A549 (cell line): Measurements from ENCODE around the gene C1orf21. TPM values are rescaled to one million over a fixed set of nuclear protein-coding genes. Genes with fewer than 3 reads are reported as not detected.

ENCODE experiments used
- ATAC-seq, 2 experiments: fragments of 200-7000 bp in 1 of 2; fragments of >200 bp in 1 of 2; cut with Nextera tagmentation in 1 of 2; cut with Tn5 transposase in 1 of 2; 3 replicates each; pipeline versions ENCODE4 v1.8.0 to v1.9.1; 2018 to 2020; ENCODE audit warnings: mild to moderate bottlenecking in 1 of 2, moderate library complexity in 1 of 2
- CTCF ChIA-PET: fragments of 300-600 bp; sonication (Branson Sonifier 250); formaldehyde crosslinking; extraction: SDS; loops from one replicate; lab custom pipeline; 2021; ENCODE audit warnings: antibody characterized with exemption, inconsistent platforms; lab: Yijun Ruan, JAX
- POLR2A ChIA-PET: fragments of 350-600 bp; formaldehyde crosslinking; extraction: SDS; loops from one replicate; lab custom pipeline; 2021; ENCODE audit warnings: antibody characterized with exemption, inconsistent platforms; lab: Yijun Ruan, JAX
- DNase-seq, 2 experiments: peaks; one replicate each; pipeline versions ENCODE4 v3.0.0 to v3.0.0-alpha.2; 2011 to 2016; ENCODE audit warnings: low read depth in 1 of 2, low spot score in 1 of 2
- FAIRE-seq: peaks from 2 replicates; lab custom pipeline; 2011; peaks lifted over from hg19 to GRCh38; lab: Jason Lieb, UNC
- H3K27ac ChIP-seq, 2 experiments: fragments of >200 bp; sonication (Bioruptor Twin); formaldehyde crosslinking; 3 replicates each; pipeline ENCODE4 v1.5.1; 2016 to 2017
- H3K4me1 ChIP-seq: fragments of >200 bp; sonication (Bioruptor Twin); formaldehyde crosslinking; 3 replicates; pipeline ENCODE4 v1.6.1; 2016
- H3K4me2 ChIP-seq: fragments of >200 bp; sonication (Bioruptor Twin); formaldehyde crosslinking; 3 replicates; pipeline ENCODE4 v1.6.1; 2016
- H3K4me3 ChIP-seq: fragments of >200 bp; sonication (Bioruptor Twin); formaldehyde crosslinking; 3 replicates; pipeline ENCODE4 v1.5.1; 2016
- H3K9me3 ChIP-seq: fragments of >200 bp; sonication (Bioruptor Twin); formaldehyde crosslinking; 3 replicates; pipeline ENCODE4 v1.6.1; 2016
- BHLHE40 ChIP-seq: IDR thresholded peaks from 2 replicates; pipeline ENCODE4 v1.6.1; 2012; ENCODE audit warnings: low read depth, low read length, inconsistent platforms
- CEBPB ChIP-seq, 2 experiments: fragments of >200 bp in 1 of 2; sonication (Bioruptor Twin) in 1 of 2; formaldehyde crosslinking in 1 of 2; IDR thresholded peaks; 2 replicates each; pipeline ENCODE4 v1.6.1; 2012 to 2016
- CHD2 ChIP-seq: fragments of 150-350 bp; IDR thresholded peaks from 2 replicates; pipeline ENCODE4 v1.6.1; 2014; ENCODE audit warnings: low read length; ENCODE audit not compliant: partially characterized antibody
- CHD4 ChIP-seq: fragments of 200-600 bp; sonication (generic); IDR thresholded peaks from 2 replicates; pipeline ENCODE4 v1.6.1; 2016; ENCODE audit warnings: antibody characterized with exemption, mild to moderate bottlenecking, borderline replicate concordance
- EHF ChIP-seq: fragments of 250-450 bp; sonication (Bioruptor Pico); IDR thresholded peaks from 2 replicates; pipeline ENCODE4 v1.5.0; 2020; ENCODE audit warnings: mild to moderate bottlenecking
- EHMT2 ChIP-seq: fragments of 200-600 bp; sonication (generic); IDR thresholded peaks from 2 replicates; pipeline ENCODE4 v1.6.1; 2016; ENCODE audit warnings: antibody characterized with exemption, low read depth, mild to moderate bottlenecking, moderate library complexity
- EP300 ChIP-seq, 2 experiments: fragments of >200 bp; sonication (Bioruptor Twin); formaldehyde crosslinking; IDR thresholded peaks; 2 replicates in 1 of 2; 3 replicates in 1 of 2; pipeline ENCODE4 v1.6.1; 2016 to 2017
- FOSB ChIP-seq: fragments of 250-450 bp; sonication (Bioruptor Pico); IDR thresholded peaks from 2 replicates; pipeline ENCODE4 v1.5.0; 2020; ENCODE audit warnings: mild to moderate bottlenecking, moderate library complexity
- FOSL2 ChIP-seq, 2 experiments: fragments of 450-650 bp in 1 of 2; fragments of >200 bp in 1 of 2; sonication (Bioruptor Twin) in 1 of 2; formaldehyde crosslinking; IDR thresholded peaks; 2 replicates each; pipeline versions ENCODE4 v1.5.0 to v1.6.1; 2016 to 2020; ENCODE audit warnings: mild to moderate bottlenecking in 1 of 2, moderate library complexity in 1 of 2
- FOXS1 ChIP-seq: fragments of 250-450 bp; sonication (Bioruptor Pico); IDR thresholded peaks from 2 replicates; pipeline ENCODE4 v1.5.0; 2020; ENCODE audit warnings: mild to moderate bottlenecking, moderate library complexity
- GATA3 ChIP-seq: IDR thresholded peaks from 2 replicates; pipeline ENCODE4 v1.6.1; 2012; ENCODE audit warnings: borderline replicate concordance
- HDAC2 ChIP-seq: fragments of 200-600 bp; sonication (generic); IDR thresholded peaks from 2 replicates; pipeline ENCODE4 v1.6.1; 2016
- HEYL ChIP-seq: fragments of 250-450 bp; sonication (Bioruptor Pico); IDR thresholded peaks from 2 replicates; pipeline ENCODE4 v1.8.0; 2021; ENCODE audit warnings: mild to moderate bottlenecking, moderate library complexity
- HOXA7 ChIP-seq: fragments of 250-450 bp; sonication (Bioruptor Pico); IDR thresholded peaks from 2 replicates; pipeline ENCODE4 v1.5.0; 2020; ENCODE audit warnings: mild to moderate bottlenecking, moderate library complexity
- HOXB5 ChIP-seq: fragments of 250-450 bp; sonication (Bioruptor Pico); IDR thresholded peaks from 2 replicates; pipeline ENCODE4 v1.5.0; 2020; ENCODE audit warnings: mild to moderate bottlenecking, moderate library complexity
- JUNB ChIP-seq: fragments of >200 bp; sonication (Bioruptor Twin); formaldehyde crosslinking; IDR thresholded peaks from 2 replicates; pipeline ENCODE4 v1.6.1; 2016
- KDM1A ChIP-seq: fragments of 200-600 bp; sonication (generic); IDR thresholded peaks from 2 replicates; pipeline ENCODE4 v1.6.1; 2016; ENCODE audit warnings: low read depth, mild to moderate bottlenecking
- KDM5A ChIP-seq: fragments of 200-600 bp; sonication (generic); IDR thresholded peaks from 2 replicates; pipeline ENCODE4 v1.6.1; 2016; ENCODE audit warnings: antibody characterized with exemption, mild to moderate bottlenecking
- NFE2L2 ChIP-seq: fragments of 150-350 bp; conservative IDR thresholded peaks from 2 replicates; pipeline ENCODE4 v1.6.1; 2014; ENCODE audit warnings: low read length
- NR3C1 ChIP-seq: fragments of >200 bp; sonication (Bioruptor Twin); formaldehyde crosslinking; IDR thresholded peaks from 3 replicates; pipeline ENCODE4 v1.6.1; 2017
- PHF8 ChIP-seq: fragments of 200-600 bp; sonication (generic); IDR thresholded peaks from 2 replicates; pipeline ENCODE4 v1.6.1; 2016; ENCODE audit warnings: low read depth, mild to moderate bottlenecking, antibody characterized with exemption, moderate library complexity, borderline replicate concordance
- POLR2A ChIP-seq: IDR thresholded peaks from 2 replicates; pipeline ENCODE4 v1.6.1; 2012; ENCODE audit warnings: mild to moderate bottlenecking, low read length
- RAD21 ChIP-seq, 2 experiments: fragments of >200 bp in 1 of 2; sonication (Bioruptor Twin) in 1 of 2; formaldehyde crosslinking in 1 of 2; IDR thresholded peaks in 1 of 2; conservative IDR thresholded peaks in 1 of 2; 2 replicates in 1 of 2; 3 replicates in 1 of 2; pipeline ENCODE4 v1.6.1; 2012 to 2018; ENCODE audit warnings: inconsistent platforms in 1 of 2
- RARB ChIP-seq: fragments of 250-450 bp; sonication (Bioruptor Pico); IDR thresholded peaks from 2 replicates; pipeline ENCODE4 v1.8.0; 2021; ENCODE audit warnings: mild to moderate bottlenecking, moderate library complexity
- RCOR1 ChIP-seq: fragments of 150-350 bp; IDR thresholded peaks from 2 replicates; pipeline ENCODE4 v1.6.1; 2014; ENCODE audit warnings: antibody characterized with exemption, low read length, low read depth
- RFX5 ChIP-seq: fragments of 450-650 bp; IDR thresholded peaks from 2 replicates; pipeline ENCODE4 v1.7.1; 2014; ENCODE audit warnings: antibody characterized with exemption, mild to moderate bottlenecking, moderate library complexity
- SREBF2 ChIP-seq: fragments of 450-650 bp; IDR thresholded peaks from 2 replicates; pipeline ENCODE4 v1.6.1; 2014; ENCODE audit warnings: mild to moderate bottlenecking, moderate library complexity
- TFCP2L1 ChIP-seq: fragments of 250-450 bp; sonication (Bioruptor Pico); IDR thresholded peaks from 2 replicates; pipeline ENCODE4 v1.5.0; 2021; ENCODE audit warnings: mild to moderate bottlenecking
- ZC3H11A ChIP-seq: fragments of 450-650 bp; IDR thresholded peaks from 2 replicates; pipeline ENCODE4 v1.6.1; 2014; ENCODE audit warnings: antibody characterized with exemption, mild to moderate bottlenecking
- ZFP36 ChIP-seq: fragments of 450-650 bp; IDR thresholded peaks from 2 replicates; pipeline ENCODE4 v1.6.1; 2014; ENCODE audit warnings: borderline replicate concordance; ENCODE audit not compliant: partially characterized antibody
- WGBS: methylation state at CpG from one replicate; pipeline ENCODE4 v1.1.6; 2017; ENCODE audit errors: missing lambda C conversion rate; 5-methylcytosine and 5-hydroxymethylcytosine counted together
- polyA plus RNA-seq, 4 experiments: library from polyadenylated mRNA; depleted of rRNA in 3 of 4; stranded (reverse); fragments of >200 nt; fragmentation: RNase III in 1 of 4; extraction: RNeasy Plus Mini Kit Qiagen cat#74134 plus additional on column Dnase treatment in 1 of 4; gene quantifications; 2 replicates in 3 of 4; 3 replicates in 1 of 4; pipeline ENCODE4 v1.2.3, GENCODE V29; 2011 to 2017
- TF ChIP-seq, protein P1 (sequence below): fragments of 250-450 bp; sonication (Bioruptor Pico); IDR thresholded peaks from 2 replicates; pipeline ENCODE4 v1.5.0; 2020; ENCODE audit warnings: low read depth, mild to moderate bottlenecking, moderate library complexity
- TF ChIP-seq, protein P2 (sequence below): fragments of 150-350 bp; IDR thresholded peaks from 2 replicates; pipeline ENCODE4 v1.6.1; 2014; ENCODE audit warnings: low read depth, mild to moderate bottlenecking, low read length
- TF ChIP-seq, protein P3 (sequence below): IDR thresholded peaks from 2 replicates; pipeline ENCODE4 v1.6.1; 2012; ENCODE audit warnings: low read depth, borderline replicate concordance
- TF ChIP-seq, protein P4 (sequence below): fragments of 250-450 bp; sonication (Bioruptor Pico); IDR thresholded peaks from 2 replicates; pipeline ENCODE4 v1.5.0; 2021; ENCODE audit warnings: mild to moderate bottlenecking, moderate library complexity, borderline replicate concordance

Gene C1orf21
- polyA plus RNA-seq, 2 of the 4 experiments (the other 2 are of a cell fraction), result 11.4 to 11.6 TPM

DNA sequence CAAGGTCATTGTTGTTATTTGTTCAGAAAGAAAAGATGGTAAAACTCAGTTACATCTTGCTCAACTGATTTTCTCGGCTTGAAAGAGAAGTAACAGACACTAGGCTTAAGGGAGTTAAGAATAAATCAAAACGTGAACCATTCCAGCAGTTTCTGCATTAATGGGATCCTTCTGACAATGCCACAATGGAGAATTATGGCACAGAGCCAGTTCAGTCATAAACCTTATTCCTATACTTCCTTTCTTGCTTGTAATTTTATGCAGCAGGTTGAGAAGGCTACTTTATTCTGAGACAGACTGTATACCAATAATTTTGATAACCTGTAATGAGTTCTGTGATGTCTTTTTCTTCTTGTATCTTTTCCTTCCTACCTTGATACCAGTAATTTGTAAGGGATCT is 167.0 kb downstream of the C1orf21 start (continued):
- no peak for TF ChIP-seq NR3C1
- TF ChIP-seq EP300 (IDR thresholded peaks at IDR 0.05), result no peak
- TF ChIP-seq FOXS1 (CRISPR knock-in tag), result no peak
- TF ChIP-seq NFE2L2, result no peak
- no peak for TF ChIP-seq HDAC2
- TF ChIP-seq BHLHE40, result no peak

DNA sequence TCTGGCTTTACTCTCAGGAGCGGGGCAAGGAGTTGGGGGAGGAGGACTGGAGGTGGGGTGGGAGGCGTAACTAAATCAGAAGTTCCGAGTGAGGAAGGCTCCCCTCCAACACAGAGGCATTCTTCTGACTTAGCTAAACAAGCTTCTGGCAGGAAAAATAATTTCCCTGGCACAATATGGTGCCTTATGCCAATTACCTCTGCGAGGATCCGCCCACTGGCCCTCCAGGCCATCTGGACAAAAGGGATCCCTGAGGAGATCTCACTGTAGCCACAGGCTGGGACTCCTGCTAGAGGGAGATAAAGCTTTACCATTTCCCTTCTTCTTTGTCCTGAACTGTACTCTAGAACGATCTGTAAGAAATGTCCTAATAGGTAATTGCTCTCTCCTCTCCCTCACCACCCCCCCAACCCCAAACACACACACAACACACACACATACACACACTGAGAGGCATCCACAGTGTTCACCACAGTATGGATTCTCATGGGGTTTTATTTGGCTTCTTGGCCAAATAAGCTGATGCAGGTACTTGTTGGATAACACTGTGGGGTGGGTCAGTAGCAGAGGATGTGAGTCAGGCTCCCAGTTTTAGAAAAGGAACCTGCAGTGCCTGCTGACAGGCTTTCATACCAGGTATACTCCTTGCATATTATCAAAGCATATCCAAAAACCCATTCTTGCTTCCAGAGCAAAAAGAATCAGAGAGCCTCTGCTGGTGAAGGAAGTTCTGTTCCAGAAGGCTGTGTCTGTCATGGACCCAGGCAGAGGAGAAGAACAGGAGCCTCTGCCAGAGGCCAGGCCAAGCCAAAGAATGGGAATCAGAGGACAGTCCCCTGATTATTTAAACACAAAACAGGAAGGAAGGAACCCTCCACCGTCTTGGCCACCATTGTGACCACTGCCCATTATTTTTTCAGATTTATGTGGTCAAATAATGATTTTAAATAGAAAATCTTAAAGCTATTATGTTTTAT is 169.1 kb downstream of the C1orf21 start:
- Histone ChIP-seq H3K4me3 (no peak overlapping the region), H3K27ac (no peak overlapping the region), H3K4me1 (peaks cover 6% of the 10 kb centered on the region; the same call in 1 of the 3 replicates), H3K4me2 (no peak overlapping the region), H3K9me3 (no peaks in the 10 kb centered on the region)
- FAIRE-seq (no peak), DNase-seq (no peak), ATAC-seq (no peak)
- WGBS, result 59% methylated on average over 7 of the region's 7 CpGs
- TF ChIP-seq, protein P1, sequence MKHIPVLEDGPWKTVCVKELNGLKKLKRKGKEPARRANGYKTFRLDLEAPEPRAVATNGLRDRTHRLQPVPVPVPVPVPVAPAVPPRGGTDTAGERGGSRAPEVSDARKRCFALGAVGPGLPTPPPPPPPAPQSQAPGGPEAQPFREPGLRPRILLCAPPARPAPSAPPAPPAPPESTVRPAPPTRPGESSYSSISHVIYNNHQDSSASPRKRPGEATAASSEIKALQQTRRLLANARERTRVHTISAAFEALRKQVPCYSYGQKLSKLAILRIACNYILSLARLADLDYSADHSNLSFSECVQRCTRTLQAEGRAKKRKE (CRISPR knock-in tag), result no peak
- TF ChIP-seq SREBF2 (no peak), CEBPB (IDR thresholded peaks at IDR 0.05) (no peak), JUNB (no peak), ZFP36 (no peak), TFCP2L1 (CRISPR knock-in tag) (no peak), CHD2 (no peak), HOXA7 (CRISPR knock-in tag) (no peak), PHF8 (no peak), RFX5 (no peak), HEYL (CRISPR knock-in tag) (no peak), KDM1A (no peak), ZC3H11A (no peak), KDM5A (no peak), HOXB5 (no peak), RAD21 (conservative IDR thresholded peaks at IDR 0.05 in 1 of 2, IDR thresholded peaks at IDR 0.05 in 1 of 2) (no peak), RCOR1 (no peak), POLR2A (no peak), EHF (no peak)
- CTCF ChIA-PET, result no interaction called here
- POLR2A ChIA-PET, result interaction anchor here (0.6 kb wide), 1 partner anchor 149 kb away, joined by 3 read pairs; no protein-coding TSS in a partner anchor

DNA sequence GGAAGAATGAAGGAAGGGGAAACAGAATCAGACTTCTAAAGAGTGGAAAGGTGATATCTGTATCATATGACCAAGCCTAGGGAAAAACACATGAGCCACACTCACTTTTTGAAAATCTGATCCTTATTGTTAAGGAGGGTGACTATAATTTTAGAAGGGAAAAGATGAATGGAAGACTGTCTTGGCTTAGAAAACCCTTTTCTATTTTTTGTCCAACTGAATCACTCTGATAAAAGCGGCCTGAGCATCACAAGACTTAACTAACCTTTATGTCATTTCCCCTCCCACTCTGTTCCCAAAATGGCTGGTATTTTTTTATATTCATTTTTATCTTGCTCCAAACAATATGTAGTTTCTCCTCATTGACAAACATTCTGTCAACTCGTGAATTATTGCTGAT is 169.8 kb downstream of the C1orf21 start:
- no peaks in the 10 kb centered on the region for H3K9me3 ChIP-seq
- peaks cover 13% of the 10 kb centered on the region; the same call in 1 of the 3 replicates for H3K4me1 ChIP-seq
- 51% methylated on average over 2 of the region's 2 CpGs for WGBS
- no peak for FAIRE-seq
- CTCF ChIA-PET, result no interaction called here
- ATAC-seq, result no peak
- no peak overlapping the region for H3K4me3 ChIP-seq
- H3K4me2 ChIP-seq, result no peak overlapping the region
- no peak for DNase-seq
- H3K27ac ChIP-seq, result no peak overlapping the region
- POLR2A ChIA-PET, result interaction anchor here (0.6 kb wide), 1 partner anchor 148 kb away, joined by 3 read pairs; no protein-coding TSS in a partner anchor
- TF ChIP-seq NR3C1 (no peak), HOXB5 (no peak), BHLHE40 (no peak), CHD2 (no peak), FOSL2 (IDR thresholded peaks at IDR 0.05) (no peak), FOSL2 (CRISPR knock-in tag; IDR thresholded peaks at IDR 0.05) (no peak), GATA3 (no peak), EHMT2 (no peak), RFX5 (no peak), CHD4 (no peak), FOSB (CRISPR knock-in tag) (no peak), RARB (no peak), ZC3H11A (no peak)
- TF ChIP-seq, protein P2, sequence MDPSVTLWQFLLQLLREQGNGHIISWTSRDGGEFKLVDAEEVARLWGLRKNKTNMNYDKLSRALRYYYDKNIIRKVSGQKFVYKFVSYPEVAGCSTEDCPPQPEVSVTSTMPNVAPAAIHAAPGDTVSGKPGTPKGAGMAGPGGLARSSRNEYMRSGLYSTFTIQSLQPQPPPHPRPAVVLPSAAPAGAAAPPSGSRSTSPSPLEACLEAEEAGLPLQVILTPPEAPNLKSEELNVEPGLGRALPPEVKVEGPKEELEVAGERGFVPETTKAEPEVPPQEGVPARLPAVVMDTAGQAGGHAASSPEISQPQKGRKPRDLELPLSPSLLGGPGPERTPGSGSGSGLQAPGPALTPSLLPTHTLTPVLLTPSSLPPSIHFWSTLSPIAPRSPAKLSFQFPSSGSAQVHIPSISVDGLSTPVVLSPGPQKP, result no peak
- TF ChIP-seq, protein P3, sequence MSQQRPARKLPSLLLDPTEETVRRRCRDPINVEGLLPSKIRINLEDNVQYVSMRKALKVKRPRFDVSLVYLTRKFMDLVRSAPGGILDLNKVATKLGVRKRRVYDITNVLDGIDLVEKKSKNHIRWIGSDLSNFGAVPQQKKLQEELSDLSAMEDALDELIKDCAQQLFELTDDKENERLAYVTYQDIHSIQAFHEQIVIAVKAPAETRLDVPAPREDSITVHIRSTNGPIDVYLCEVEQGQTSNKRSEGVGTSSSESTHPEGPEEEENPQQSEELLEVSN, result no peak
- TF ChIP-seq, protein P4, sequence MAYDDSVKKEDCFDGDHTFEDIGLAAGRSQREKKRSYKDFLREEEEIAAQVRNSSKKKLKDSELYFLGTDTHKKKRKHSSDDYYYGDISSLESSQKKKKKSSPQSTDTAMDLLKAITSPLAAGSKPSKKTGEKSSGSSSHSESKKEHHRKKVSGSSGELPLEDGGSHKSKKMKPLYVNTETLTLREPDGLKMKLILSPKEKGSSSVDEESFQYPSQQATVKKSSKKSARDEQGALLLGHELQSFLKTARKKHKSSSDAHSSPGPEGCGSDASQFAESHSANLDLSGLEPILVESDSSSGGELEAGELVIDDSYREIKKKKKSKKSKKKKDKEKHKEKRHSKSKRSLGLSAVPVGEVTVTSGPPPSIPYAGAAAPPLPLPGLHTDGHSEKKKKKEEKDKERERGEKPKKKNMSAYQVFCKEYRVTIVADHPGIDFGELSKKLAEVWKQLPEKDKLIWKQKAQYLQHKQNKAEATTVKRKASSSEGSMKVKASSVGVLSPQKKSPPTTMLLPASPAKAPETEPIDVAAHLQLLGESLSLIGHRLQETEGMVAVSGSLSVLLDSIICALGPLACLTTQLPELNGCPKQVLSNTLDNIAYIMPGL (CRISPR knock-in tag), result no peak
